HEK293 (cell line): ENCODE data around the gene POFUT2.
A peak's percentile ranks its signal among the peaks of the same experiment; 100 is the strongest.

Experiments used
- GLIS1 ChIP-seq: fragments of 450-650 bp; formaldehyde crosslinking; IDR thresholded peaks from 2 replicates; pipeline ENCODE4 v1.5.1; 2016; ENCODE audit warnings: missing biosample characterization, missing genetic modification characterization
- MZF1 ChIP-seq: fragments of 450-650 bp; formaldehyde crosslinking; IDR thresholded peaks from 2 replicates; pipeline ENCODE4 v1.5.1; 2017; ENCODE audit warnings: missing biosample characterization, missing genetic modification characterization, borderline replicate concordance
- OSR2 ChIP-seq: fragments of 450-650 bp; formaldehyde crosslinking; IDR thresholded peaks from 2 replicates; pipeline ENCODE4 v1.5.1; 2016; ENCODE audit warnings: missing biosample characterization, missing genetic modification characterization
- PRDM2 ChIP-seq: fragments of 450-650 bp; formaldehyde crosslinking; IDR thresholded peaks from 2 replicates; pipeline ENCODE4 v1.5.1; 2016; ENCODE audit warnings: missing biosample characterization, missing genetic modification characterization, borderline replicate concordance
- SP2 ChIP-seq: fragments of 450-650 bp; formaldehyde crosslinking; IDR thresholded peaks from 2 replicates; pipeline ENCODE4 v1.5.1; 2016; ENCODE audit warnings: missing biosample characterization, missing genetic modification characterization
- SP3 ChIP-seq: fragments of 450-650 bp; formaldehyde crosslinking; IDR thresholded peaks from 2 replicates; pipeline ENCODE4 v1.5.1; 2016; ENCODE audit warnings: missing biosample characterization, missing genetic modification characterization
- SP7 ChIP-seq: fragments of 450-650 bp; formaldehyde crosslinking; IDR thresholded peaks from 2 replicates; pipeline ENCODE4 v1.5.1; 2016; ENCODE audit warnings: missing biosample characterization, missing genetic modification characterization
- TCF7L2 ChIP-seq: IDR thresholded peaks from 2 replicates; pipeline ENCODE4 v1.6.1; 2011; ENCODE audit warnings: low read depth, mild to moderate bottlenecking, inconsistent platforms, low read length, moderate library complexity, borderline replicate concordance
- TRIM28 ChIP-seq: IDR thresholded peaks from 2 replicates; pipeline ENCODE4 v1.6.1; 2011; ENCODE audit warnings: low read length, control low read depth, borderline replicate concordance
- YY2 ChIP-seq: fragments of 450-650 bp; formaldehyde crosslinking; IDR thresholded peaks from 2 replicates; pipeline ENCODE4 v1.5.1; 2016; ENCODE audit warnings: missing biosample characterization, missing genetic modification characterization
- ZBTB48 ChIP-seq: fragments of 450-650 bp; formaldehyde crosslinking; IDR thresholded peaks from 2 replicates; pipeline ENCODE4 v1.5.1; 2016; ENCODE audit warnings: missing biosample characterization, missing genetic modification characterization
- ZBTB8A ChIP-seq: fragments of 450-650 bp; formaldehyde crosslinking; IDR thresholded peaks from 2 replicates; pipeline ENCODE4 v1.5.1; 2016; ENCODE audit warnings: missing biosample characterization, missing genetic modification characterization
- ZFHX2 ChIP-seq: fragments of 450-650 bp; formaldehyde crosslinking; conservative IDR thresholded peaks from 2 replicates; pipeline ENCODE4 v1.5.1; 2016; ENCODE audit warnings: missing biosample characterization, missing genetic modification characterization
- ZNF175 ChIP-seq: fragments of 450-650 bp; formaldehyde crosslinking; IDR thresholded peaks from 2 replicates; pipeline ENCODE4 v1.5.1; 2016; ENCODE audit warnings: missing biosample characterization, missing genetic modification characterization
- ZNF214 ChIP-seq: fragments of 450-650 bp; formaldehyde crosslinking; IDR thresholded peaks from 2 replicates; pipeline ENCODE4 v1.5.1; 2017; ENCODE audit warnings: missing biosample characterization, mild to moderate bottlenecking, missing genetic modification characterization, borderline replicate concordance
- ZNF324 ChIP-seq: fragments of 450-650 bp; formaldehyde crosslinking; IDR thresholded peaks from 2 replicates; pipeline ENCODE4 v1.5.1; 2016; ENCODE audit warnings: missing biosample characterization, missing genetic modification characterization
- ZNF341 ChIP-seq: fragments of 450-650 bp; formaldehyde crosslinking; IDR thresholded peaks from 2 replicates; pipeline ENCODE4; 2016; ENCODE audit warnings: low read depth, missing biosample characterization, missing genetic modification characterization
- ZNF416 ChIP-seq: fragments of 450-650 bp; formaldehyde crosslinking; IDR thresholded peaks from 2 replicates; pipeline ENCODE4 v1.5.1; 2016; ENCODE audit warnings: missing biosample characterization, missing genetic modification characterization
- ZNF555 ChIP-seq: fragments of 450-650 bp; formaldehyde crosslinking; conservative IDR thresholded peaks from 2 replicates; pipeline ENCODE4 v1.5.1; 2017; ENCODE audit warnings: missing biosample characterization, mild to moderate bottlenecking, missing genetic modification characterization, inconsistent platforms
- ZNF571 ChIP-seq: fragments of 450-650 bp; formaldehyde crosslinking; IDR thresholded peaks from 2 replicates; pipeline ENCODE4 v1.5.0; 2017; ENCODE audit warnings: missing biosample characterization, missing genetic modification characterization
- ZNF629 ChIP-seq: fragments of 450-650 bp; formaldehyde crosslinking; IDR thresholded peaks from 2 replicates; pipeline ENCODE4 v1.5.1; 2017; ENCODE audit warnings: missing biosample characterization, missing genetic modification characterization
- ZNF664 ChIP-seq: fragments of 450-650 bp; formaldehyde crosslinking; IDR thresholded peaks from 2 replicates; pipeline ENCODE4 v1.5.1; 2016; ENCODE audit warnings: missing biosample characterization, missing genetic modification characterization
- ZNF701 ChIP-seq: fragments of 450-650 bp; formaldehyde crosslinking; IDR thresholded peaks from 2 replicates; pipeline ENCODE4 v1.5.1; 2016; ENCODE audit warnings: missing biosample characterization, missing genetic modification characterization
- ZNF76 ChIP-seq: fragments of 450-650 bp; formaldehyde crosslinking; IDR thresholded peaks from 2 replicates; pipeline ENCODE4; 2016; ENCODE audit warnings: low read depth, missing biosample characterization, missing genetic modification characterization, borderline replicate concordance
- ZNF785 ChIP-seq: fragments of 450-650 bp; formaldehyde crosslinking; IDR thresholded peaks from 2 replicates; pipeline ENCODE4 v1.5.1; 2016; ENCODE audit warnings: missing biosample characterization, missing genetic modification characterization
- ZNF791 ChIP-seq: fragments of 450-650 bp; formaldehyde crosslinking; IDR thresholded peaks from 2 replicates; pipeline ENCODE4 v1.5.1; 2016; ENCODE audit warnings: missing biosample characterization, missing genetic modification characterization
- ZSCAN16 ChIP-seq: fragments of 450-650 bp; formaldehyde crosslinking; IDR thresholded peaks from 2 replicates; pipeline ENCODE4 v1.5.1; 2016; ENCODE audit warnings: missing biosample characterization, missing genetic modification characterization
- TF ChIP-seq, protein P1 (sequence below): fragments of 450-650 bp; formaldehyde crosslinking; IDR thresholded peaks from 2 replicates; pipeline ENCODE4; 2016; ENCODE audit warnings: missing biosample characterization, missing genetic modification characterization
- TF ChIP-seq, protein P2 (sequence below): fragments of 450-650 bp; formaldehyde crosslinking; IDR thresholded peaks from 2 replicates; pipeline ENCODE4 v1.5.1; 2017; ENCODE audit warnings: missing biosample characterization, missing genetic modification characterization
- TF ChIP-seq, protein P3 (sequence below): fragments of 450-650 bp; formaldehyde crosslinking; IDR thresholded peaks from 2 replicates; pipeline ENCODE4 v1.5.1; 2016; ENCODE audit warnings: missing biosample characterization, missing genetic modification characterization
- TF ChIP-seq, protein P4 (sequence below): fragments of 450-650 bp; formaldehyde crosslinking; IDR thresholded peaks from 2 replicates; pipeline ENCODE4 v1.5.1; 2017; ENCODE audit warnings: missing biosample characterization, mild to moderate bottlenecking, missing genetic modification characterization, moderate library complexity

POFUT2 gene

GRCh38 chr21:45336870-45337269 is 49.2 kb upstream of the POFUT2 start (continued):
- TF ChIP-seq, protein P1, sequence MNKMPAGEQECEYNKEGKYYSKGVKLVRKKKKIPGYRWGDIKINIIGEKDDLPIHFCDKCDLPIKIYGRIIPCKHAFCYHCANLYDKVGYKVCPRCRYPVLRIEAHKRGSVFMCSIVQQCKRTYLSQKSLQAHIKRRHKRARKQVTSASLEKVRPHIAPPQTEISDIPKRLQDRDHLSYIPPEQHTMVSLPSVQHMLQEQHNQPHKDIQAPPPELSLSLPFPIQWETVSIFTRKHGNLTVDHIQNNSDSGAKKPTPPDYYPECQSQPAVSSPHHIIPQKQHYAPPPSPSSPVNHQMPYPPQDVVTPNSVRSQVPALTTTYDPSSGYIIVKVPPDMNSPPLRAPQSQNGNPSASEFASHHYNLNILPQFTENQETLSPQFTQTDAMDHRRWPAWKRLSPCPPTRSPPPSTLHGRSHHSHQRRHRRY: no peak
- TF ChIP-seq ZNF701 (tag by site-specific recombination): no peak
- no peak for TF ChIP-seq TRIM28
- TF ChIP-seq MZF1 (tag by site-specific recombination): no peak
- no peak for TF ChIP-seq ZNF791 (tag by site-specific recombination)
- TF ChIP-seq ZNF214: no peak
- TF ChIP-seq ZFHX2 (tag by site-specific recombination): no peak
- TF ChIP-seq YY2 (tag by site-specific recombination): no peak
- no peak for TF ChIP-seq SP3 (tag by site-specific recombination)
- TF ChIP-seq ZNF175 (tag by site-specific recombination): no peak
- no peak for TF ChIP-seq TCF7L2
- 0 out of 2 replicates have a peak, but pooled peaks have one; percentile 23 for TF ChIP-seq OSR2
- TF ChIP-seq ZNF341 (tag by site-specific recombination): peak; percentile 56; the same call in 1 of the 2 replicates
- TF ChIP-seq ZNF324 (tag by site-specific recombination): no peak
- no peak for TF ChIP-seq ZNF571 (tag by site-specific recombination)
- peak; percentile 97 for TF ChIP-seq GLIS1 (tag by site-specific recombination)
- TF ChIP-seq, protein P2, sequence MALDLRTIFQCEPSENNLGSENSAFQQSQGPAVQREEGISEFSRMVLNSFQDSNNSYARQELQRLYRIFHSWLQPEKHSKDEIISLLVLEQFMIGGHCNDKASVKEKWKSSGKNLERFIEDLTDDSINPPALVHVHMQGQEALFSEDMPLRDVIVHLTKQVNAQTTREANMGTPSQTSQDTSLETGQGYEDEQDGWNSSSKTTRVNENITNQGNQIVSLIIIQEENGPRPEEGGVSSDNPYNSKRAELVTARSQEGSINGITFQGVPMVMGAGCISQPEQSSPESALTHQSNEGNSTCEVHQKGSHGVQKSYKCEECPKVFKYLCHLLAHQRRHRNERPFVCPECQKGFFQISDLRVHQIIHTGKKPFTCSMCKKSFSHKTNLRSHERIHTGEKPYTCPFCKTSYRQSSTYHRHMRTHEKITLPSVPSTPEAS (tag by site-specific recombination): no peak
- no peak for TF ChIP-seq ZNF785 (tag by site-specific recombination)
- TF ChIP-seq ZBTB8A (tag by site-specific recombination): no peak
- TF ChIP-seq SP2 (tag by site-specific recombination): no peak
- peak; percentile 77 for TF ChIP-seq ZNF629
- TF ChIP-seq, protein P3, sequence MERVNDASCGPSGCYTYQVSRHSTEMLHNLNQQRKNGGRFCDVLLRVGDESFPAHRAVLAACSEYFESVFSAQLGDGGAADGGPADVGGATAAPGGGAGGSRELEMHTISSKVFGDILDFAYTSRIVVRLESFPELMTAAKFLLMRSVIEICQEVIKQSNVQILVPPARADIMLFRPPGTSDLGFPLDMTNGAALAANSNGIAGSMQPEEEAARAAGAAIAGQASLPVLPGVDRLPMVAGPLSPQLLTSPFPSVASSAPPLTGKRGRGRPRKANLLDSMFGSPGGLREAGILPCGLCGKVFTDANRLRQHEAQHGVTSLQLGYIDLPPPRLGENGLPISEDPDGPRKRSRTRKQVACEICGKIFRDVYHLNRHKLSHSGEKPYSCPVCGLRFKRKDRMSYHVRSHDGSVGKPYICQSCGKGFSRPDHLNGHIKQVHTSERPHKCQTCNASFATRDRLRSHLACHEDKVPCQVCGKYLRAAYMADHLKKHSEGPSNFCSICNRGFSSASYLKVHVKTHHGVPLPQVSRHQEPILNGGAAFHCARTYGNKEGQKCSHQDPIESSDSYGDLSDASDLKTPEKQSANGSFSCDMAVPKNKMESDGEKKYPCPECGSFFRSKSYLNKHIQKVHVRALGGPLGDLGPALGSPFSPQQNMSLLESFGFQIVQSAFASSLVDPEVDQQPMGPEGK (tag by site-specific recombination): peak; percentile 62
- TF ChIP-seq PRDM2: no peak
- TF ChIP-seq, protein P4, sequence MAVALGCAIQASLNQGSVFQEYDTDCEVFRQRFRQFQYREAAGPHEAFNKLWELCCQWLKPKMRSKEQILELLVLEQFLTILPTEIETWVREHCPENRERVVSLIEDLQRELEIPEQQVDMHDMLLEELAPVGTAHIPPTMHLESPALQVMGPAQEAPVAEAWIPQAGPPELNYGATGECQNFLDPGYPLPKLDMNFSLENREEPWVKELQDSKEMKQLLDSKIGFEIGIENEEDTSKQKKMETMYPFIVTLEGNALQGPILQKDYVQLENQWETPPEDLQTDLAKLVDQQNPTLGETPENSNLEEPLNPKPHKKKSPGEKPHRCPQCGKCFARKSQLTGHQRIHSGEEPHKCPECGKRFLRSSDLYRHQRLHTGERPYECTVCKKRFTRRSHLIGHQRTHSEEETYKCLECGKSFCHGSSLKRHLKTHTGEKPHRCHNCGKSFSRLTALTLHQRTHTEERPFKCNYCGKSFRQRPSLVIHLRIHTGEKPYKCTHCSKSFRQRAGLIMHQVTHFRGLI (tag by site-specific recombination): peak; percentile 69
- TF ChIP-seq ZNF76 (tag by site-specific recombination): no peak
- TF ChIP-seq ZNF664 (tag by site-specific recombination): no peak
- TF ChIP-seq SP7 (tag by site-specific recombination): no peak
- peak; percentile 30; the same call in 1 of the 2 replicates for TF ChIP-seq ZNF416 (tag by site-specific recombination)
- TF ChIP-seq ZNF555 (tag by site-specific recombination): no peak
- no peak for TF ChIP-seq ZSCAN16 (tag by site-specific recombination)
- TF ChIP-seq ZBTB48 (tag by site-specific recombination): no peak
